Liver (tissue), 9 donors: ENCODE results near the gene P2RX7. TPM values are rescaled to one million over a fixed set of nuclear protein-coding genes. Genes with fewer than 3 reads are reported as not detected.

Experiments used
- DNase-seq: peaks from one replicate; pipeline ENCODE4 v3.0.0-alpha.2; 2017; ENCODE audit warnings: low spot score
- H3K27ac ChIP-seq, 2 donors: one replicate each; pipeline ENCODE4 v1.7.0; 2013; ENCODE audit warnings: inconsistent platforms in 2 of 2, low read length in 2 of 2, control low read depth in 1 of 2, low read depth in 1 of 2, mild to moderate bottlenecking in 1 of 2
- H3K27me3 ChIP-seq, 4 donors: one replicate each; pipeline versions ENCODE4 v1.6.1 to v1.7.0; 2013; ENCODE audit warnings: low read length in 3 of 4, inconsistent platforms in 1 of 4, mild to moderate bottlenecking in 1 of 4, moderate library complexity in 1 of 4; ENCODE audit not compliant: control insufficient read depth in 4 of 4, insufficient read depth in 4 of 4
- H3K36me3 ChIP-seq, 4 donors: one replicate each; pipeline versions ENCODE4 v1.6.1 to v1.7.0; 2013; ENCODE audit warnings: low read length in 3 of 4, mild to moderate bottlenecking in 3 of 4, low read depth in 1 of 4, moderate library complexity in 1 of 4; ENCODE audit not compliant: control insufficient read depth in 4 of 4, insufficient read depth in 3 of 4
- H3K4me1 ChIP-seq, 4 donors: one replicate each; pipeline versions ENCODE4 v1.6.1 to v1.7.0; 2013; ENCODE audit warnings: low read length in 3 of 4, mild to moderate bottlenecking in 3 of 4, moderate library complexity in 1 of 4; ENCODE audit not compliant: control insufficient read depth in 4 of 4, insufficient read depth in 4 of 4
- H3K4me3 ChIP-seq, 3 donors: one replicate each; pipeline versions ENCODE4 v1.6.1 to v1.7.0; 2013; ENCODE audit warnings: low read length in 3 of 3, control low read depth in 1 of 3, low read depth in 1 of 3, mild to moderate bottlenecking in 1 of 3
- H3K9ac ChIP-seq, 2 donors: one replicate each; pipeline ENCODE4 v1.7.0; 2013; ENCODE audit warnings: low read length in 2 of 2, mild to moderate bottlenecking in 2 of 2, moderate library complexity in 2 of 2, control low read depth in 1 of 2, low read depth in 1 of 2
- H3K9me3 ChIP-seq, 4 donors: one replicate each; pipeline versions ENCODE4 v1.6.1 to v1.7.0; 2013; ENCODE audit warnings: low read length in 3 of 4; ENCODE audit not compliant: control insufficient read depth in 4 of 4
- ATF3 ChIP-seq: IDR thresholded peaks from 2 replicates; pipeline ENCODE4 v1.6.1; 2016; ENCODE audit warnings: antibody characterized with exemption
- CTCF ChIP-seq: fragments of 150-350 bp; IDR thresholded peaks from 2 replicates; pipeline ENCODE4 v1.5.1; 2017; ENCODE audit warnings: improper control_type of control experiment, low read depth, low read length; ENCODE audit not compliant: missing input control
- EGR1 ChIP-seq, 2 donors: IDR thresholded peaks; 2 replicates each; pipeline ENCODE4 v1.6.1; 2016 to 2018; ENCODE audit warnings: antibody characterized with exemption in 2 of 2, low read depth in 2 of 2
- FOXA1 ChIP-seq: IDR thresholded peaks from 2 replicates; pipeline ENCODE4 v1.6.1; 2016; ENCODE audit warnings: antibody characterized with exemption
- FOXA2 ChIP-seq: IDR thresholded peaks from 2 replicates; pipeline ENCODE4 v1.6.1; 2016; ENCODE audit warnings: antibody characterized with exemption
- GABPA ChIP-seq, 2 donors: IDR thresholded peaks in 1 of 2; conservative IDR thresholded peaks in 1 of 2; 2 replicates each; pipeline ENCODE4 v1.6.1; 2016; ENCODE audit warnings: antibody characterized with exemption in 2 of 2, mild to moderate bottlenecking in 1 of 2, moderate library complexity in 1 of 2
- HNF4A ChIP-seq, 2 donors: conservative IDR thresholded peaks; 2 replicates each; pipeline ENCODE4 v1.6.1; 2016; ENCODE audit warnings: antibody characterized with exemption in 2 of 2, mild to moderate bottlenecking in 2 of 2
- HNF4G ChIP-seq: IDR thresholded peaks from 2 replicates; pipeline ENCODE4 v1.6.1; 2016; ENCODE audit warnings: antibody characterized with exemption
- JUND ChIP-seq, 2 donors: IDR thresholded peaks; 2 replicates each; pipeline ENCODE4 v1.6.1; 2016; ENCODE audit warnings: antibody characterized with exemption in 2 of 2
- MAX ChIP-seq: IDR thresholded peaks from 2 replicates; pipeline ENCODE4 v1.6.1; 2016; ENCODE audit warnings: antibody characterized with exemption
- NR2F2 ChIP-seq: IDR thresholded peaks from 2 replicates; pipeline ENCODE4 v1.6.1; 2016; ENCODE audit warnings: antibody characterized with exemption
- RAD21 ChIP-seq, 2 donors: IDR thresholded peaks; 2 replicates each; pipeline ENCODE4 v1.6.1; 2016; ENCODE audit warnings: antibody characterized with exemption in 2 of 2, mild to moderate bottlenecking in 2 of 2
- REST ChIP-seq: IDR thresholded peaks from 2 replicates; pipeline ENCODE4 v1.6.1; 2016; ENCODE audit warnings: antibody characterized with exemption, mild to moderate bottlenecking
- RXRA ChIP-seq, 2 donors: IDR thresholded peaks; 2 replicates each; pipeline ENCODE4 v1.6.1; 2017 to 2018; ENCODE audit warnings: antibody characterized with exemption in 2 of 2, mild to moderate bottlenecking in 1 of 2
- SP1 ChIP-seq: IDR thresholded peaks from 2 replicates; pipeline ENCODE4 v1.6.1; 2018; ENCODE audit warnings: antibody characterized with exemption, mild to moderate bottlenecking
- TAF1 ChIP-seq: conservative IDR thresholded peaks from 2 replicates; pipeline ENCODE4 v1.6.1; 2016; ENCODE audit warnings: antibody characterized with exemption, mild to moderate bottlenecking
- YY1 ChIP-seq: IDR thresholded peaks from 2 replicates; pipeline ENCODE4 v1.6.1; 2016; ENCODE audit warnings: antibody characterized with exemption, mild to moderate bottlenecking
- ZBTB33 ChIP-seq: IDR thresholded peaks from 2 replicates; pipeline ENCODE4 v1.6.1; 2016; ENCODE audit warnings: antibody characterized with exemption
- WGBS: extraction: QIAGEN DNeasy Blood & Tissue Kit; methylation state at CpG from one replicate; pipeline ENCODE4 v1.1.7; 2013; 5-methylcytosine and 5-hydroxymethylcytosine counted together
- polyA plus RNA-seq, 2 donors: library from polyadenylated mRNA; stranded (reverse) in 1 of 2; unstranded in 1 of 2; fragments of 200-250 nt in 1 of 2; fragments of >200 nt in 1 of 2; fragmentation: Nextera tagmentation in 1 of 2; extraction: Ambion mirVana in 1 of 2; gene quantifications; one replicate each; pipeline versions ENCODE4 v1.2.1 to v1.2.3, GENCODE V29; 2013 to 2015
- total RNA-seq, 2 donors: library from RNA; depleted of rRNA; stranded (reverse); fragments of >200 nt; gene quantifications; one replicate each; pipeline ENCODE4 v1.2.3, GENCODE V29; 2014
- donor health status: healthy.
- donor health status: healthy.
- donor health status: healthy.
- donor health status: healthy.
- donor health status: healthy.

Gene P2RX7
- total and polyA plus RNA-seq, 4 donors: 1.2 to 3.2 (median 2.2) TPM

- H3K36me3 ChIP-seq: no peaks in the 10 kb centered on the region
- H3K4me1 ChIP-seq: no peaks in the 10 kb centered on the region
- H3K4me3 ChIP-seq: no peak overlapping the region
- DNase-seq: no peak
- H3K9me3 ChIP-seq: no peaks in the 10 kb centered on the region
- no peak overlapping the region for H3K27ac ChIP-seq
- 79% methylated on average over 14 of the region's 14 CpGs for WGBS
- H3K9ac ChIP-seq: no peak overlapping the region
- no peak for TF ChIP-seq RAD21 (IDR thresholded peaks at IDR 0.05)
- TF ChIP-seq FOXA2: no peak
- TF ChIP-seq ATF3: no peak
- TF ChIP-seq HNF4A (conservative IDR thresholded peaks at IDR 0.05): no peak
- no peak for TF ChIP-seq YY1
- TF ChIP-seq NR2F2: no peak
- TF ChIP-seq EGR1 (IDR thresholded peaks at IDR 0.05; ENCODE audit: low read depth in 2 of 2): no peak
- no peak for TF ChIP-seq TAF1
- TF ChIP-seq RXRA (IDR thresholded peaks at IDR 0.05): no peak
- no peak for TF ChIP-seq ZBTB33
- TF ChIP-seq HNF4G: no peak
- TF ChIP-seq FOXA1: no peak
- TF ChIP-seq JUND (IDR thresholded peaks at IDR 0.05): no peak
- TF ChIP-seq MAX: no peak
- no peak for TF ChIP-seq GABPA (IDR thresholded peaks at IDR 0.05 in 1 of 2, conservative IDR thresholded peaks at IDR 0.05 in 1 of 2)
- no peak for TF ChIP-seq REST
- no peak for TF ChIP-seq SP1
- no peak for TF ChIP-seq CTCF
- no peaks in the 10 kb centered on the region for H3K27me3 ChIP-seq
These were observed 70.0 kb downstream of the P2RX7 start for GRCh38 chr12:121202407-121203355.
